ENCODE results near the gene TSPAN16.

Gene TSPAN16, protein sequence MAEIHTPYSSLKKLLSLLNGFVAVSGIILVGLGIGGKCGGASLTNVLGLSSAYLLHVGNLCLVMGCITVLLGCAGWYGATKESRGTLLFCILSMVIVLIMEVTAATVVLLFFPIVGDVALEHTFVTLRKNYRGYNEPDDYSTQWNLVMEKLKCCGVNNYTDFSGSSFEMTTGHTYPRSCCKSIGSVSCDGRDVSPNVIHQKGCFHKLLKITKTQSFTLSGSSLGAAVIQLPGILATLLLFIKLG

GRCh38 chr19:11295665-11296245 is at the start of gene TSPAN16:
Gene TSPAN16, plus strand, starts transcription at chr19:11296160. Its CDS starts 138 bp downstream, at chr19:11296298.
- FAIRE-seq (no peak), DNase-seq (ENCODE audit: insufficient read length, low spot score) (no peak)

- FAIRE-seq: no peak
- no peak for DNase-seq (ENCODE audit: insufficient read length, low spot score)
These were observed 49.0 kb upstream of the TSPAN16 start for GRCh38 chr19:11246941-11247340.

- no peak for DNase-seq (ENCODE audit: insufficient read length, low spot score)
- FAIRE-seq: no peak
These were observed 48.6 kb upstream of the TSPAN16 start for GRCh38 chr19:11247391-11247790.

DNA sequence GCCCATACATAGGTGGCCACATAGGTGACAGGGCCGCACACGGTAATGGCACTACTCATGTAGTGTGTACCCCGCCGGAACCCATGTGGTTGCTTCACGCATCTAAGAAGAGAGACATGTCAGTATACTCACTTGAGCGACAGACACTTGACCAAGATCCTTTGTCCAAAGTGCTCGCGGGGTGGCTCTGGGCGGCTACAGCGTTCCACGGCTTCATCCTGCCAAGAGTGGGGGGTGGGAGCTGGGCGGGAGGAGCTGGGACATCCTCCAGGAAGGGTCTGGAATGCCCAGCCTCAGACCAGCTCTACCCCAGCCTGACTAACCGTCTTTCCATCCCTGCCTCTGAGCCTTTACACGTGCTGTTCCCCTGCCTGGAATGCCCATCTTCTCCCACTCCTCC is 48.0 kb upstream of the TSPAN16 start:
- DNase-seq (ENCODE audit: insufficient read length, low spot score) (no peak), FAIRE-seq (no peak)

- no peak for FAIRE-seq
- no peak for DNase-seq (ENCODE audit: insufficient read length, low spot score)
These were observed 47.1 kb upstream of the TSPAN16 start for GRCh38 chr19:11248852-11249251.

DNA sequence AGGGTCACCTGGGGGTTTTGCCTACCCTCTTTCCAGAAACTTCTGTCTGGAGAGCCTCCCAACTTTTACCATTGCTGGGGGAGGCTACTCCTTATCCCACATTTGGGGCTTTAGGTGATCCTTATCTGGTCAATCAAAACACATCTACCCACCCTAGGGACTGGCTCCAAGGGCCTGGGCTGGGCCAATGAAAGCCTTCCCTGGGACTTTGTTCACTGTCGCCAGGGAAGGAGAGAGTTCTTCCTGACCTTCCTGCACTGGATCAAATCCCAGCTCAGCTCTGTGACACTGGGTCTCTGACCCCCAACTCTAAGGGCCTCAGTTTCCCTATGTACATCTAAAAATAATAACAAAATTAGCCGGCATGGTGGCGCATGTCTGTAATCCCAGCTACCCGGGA is 44.7 kb upstream of the TSPAN16 start:
- no peak for DNase-seq (ENCODE audit: insufficient read length, low spot score)
- FAIRE-seq: no peak

GRCh38 chr19:11251650-11252314 is 44.2 kb upstream of the TSPAN16 start:
- DNase-seq (ENCODE audit: insufficient read length, low spot score) (no peak), FAIRE-seq (no peak)

DNA sequence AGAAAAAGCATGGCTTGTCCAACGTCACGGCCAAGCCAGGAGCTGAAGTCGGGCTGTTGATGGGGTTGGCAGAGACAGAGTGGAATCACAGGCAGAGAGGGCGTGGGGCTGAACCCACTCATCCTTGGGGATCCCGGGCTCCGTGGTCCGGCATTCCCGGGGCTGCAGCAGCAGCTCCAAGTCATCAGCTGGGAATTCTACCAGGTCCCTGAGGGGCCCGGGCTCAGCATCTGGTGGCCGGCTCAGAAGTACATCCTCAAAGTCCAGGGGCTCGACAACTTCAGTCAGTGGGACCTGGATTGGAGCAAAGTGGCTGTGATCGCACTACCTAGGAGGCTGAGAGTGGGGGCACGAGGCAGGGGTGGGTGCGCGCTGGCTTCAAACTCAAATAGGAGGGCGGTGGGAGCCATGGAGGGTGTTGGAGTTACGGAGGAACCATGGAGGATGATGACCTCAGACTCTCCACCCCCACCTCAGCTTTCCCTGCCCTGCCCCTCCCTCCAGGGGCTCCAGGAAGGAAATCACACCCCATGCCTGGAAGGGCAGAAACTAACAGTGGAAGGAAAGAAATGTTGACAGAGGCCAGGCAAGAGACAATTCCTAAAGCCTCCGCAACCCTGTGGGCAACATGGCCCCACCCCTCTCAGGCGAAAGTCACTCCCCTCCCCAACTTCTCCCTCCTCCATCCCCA is 43.1 kb upstream of the TSPAN16 start:
- no peak for FAIRE-seq
- no peak for DNase-seq (ENCODE audit: insufficient read length, low spot score)

DNA sequence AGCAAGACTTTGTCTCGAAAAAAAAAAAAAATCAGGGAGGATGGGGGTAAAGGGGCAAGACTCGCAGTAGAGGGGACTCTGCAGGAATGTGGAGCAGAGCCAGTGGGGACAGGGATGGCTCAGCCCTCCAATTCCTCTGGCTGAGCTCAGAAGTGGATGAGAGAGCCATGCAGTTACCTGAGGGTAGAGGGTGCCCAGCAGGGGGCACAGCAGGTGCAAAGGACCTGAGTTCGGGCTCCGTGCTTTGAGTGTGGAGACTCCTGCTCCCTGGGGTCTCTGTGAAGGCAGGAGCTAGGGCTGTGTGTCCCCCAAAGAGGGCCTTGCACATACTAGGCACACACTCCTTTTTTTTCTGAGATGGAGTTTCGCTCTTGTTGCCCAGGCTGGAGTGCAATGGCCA is 41.3 kb upstream of the TSPAN16 start:
- FAIRE-seq: no peak
- no peak for DNase-seq (ENCODE audit: insufficient read length, low spot score)

DNA sequence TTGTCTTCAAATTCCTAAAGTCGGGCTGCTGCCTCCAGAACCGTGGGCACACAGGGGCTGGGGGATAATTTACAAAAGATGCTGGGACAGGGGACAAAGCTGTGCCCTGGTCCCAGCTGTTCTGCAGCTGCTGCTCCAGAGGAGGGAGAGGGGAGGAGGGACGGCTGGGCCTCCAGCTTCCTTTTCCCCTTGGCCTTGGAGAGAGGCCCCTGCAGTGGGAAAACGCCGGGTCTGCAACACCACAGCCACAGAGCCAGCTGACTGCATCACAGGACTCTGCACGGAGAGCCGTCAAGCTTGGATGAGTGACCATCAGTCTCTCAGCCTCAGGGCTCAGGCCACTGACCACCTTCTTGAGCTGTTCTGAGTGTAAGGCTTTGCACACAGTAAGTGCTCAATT is 39.8 kb upstream of the TSPAN16 start:
- FAIRE-seq (no peak), DNase-seq (ENCODE audit: insufficient read length, low spot score) (no peak)

- FAIRE-seq (no peak), DNase-seq (ENCODE audit: insufficient read length, low spot score) (no peak)
These were observed 38.0 kb upstream of the TSPAN16 start for GRCh38 chr19:11257846-11258380.

DNA sequence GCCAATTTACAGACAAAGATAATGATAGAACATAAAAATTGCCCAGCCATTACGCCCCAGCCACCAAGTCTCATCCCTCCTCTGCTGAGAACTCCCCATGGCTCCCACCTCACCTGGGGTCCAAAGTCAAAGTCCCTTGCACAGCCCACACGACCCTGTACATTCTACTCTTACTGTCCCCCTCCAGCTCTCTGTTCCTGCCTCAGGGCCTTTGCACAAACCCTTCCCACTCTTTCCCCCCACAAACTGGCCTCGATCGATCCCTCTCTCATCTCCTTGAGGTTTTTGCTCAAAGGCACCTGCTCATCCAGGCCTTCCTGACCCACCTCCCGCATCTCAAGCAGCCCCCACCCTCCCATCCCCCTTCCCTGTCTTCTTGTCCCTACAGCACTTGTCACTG is 35.0 kb upstream of the TSPAN16 start:
- no peak for FAIRE-seq
- no peak for DNase-seq (ENCODE audit: insufficient read length, low spot score)

- no peak for FAIRE-seq
These were observed 34.5 kb upstream of the TSPAN16 start for GRCh38 chr19:11261431-11261970.

GRCh38 chr19:11261971-11262839 is 33.8 kb upstream of the TSPAN16 start, which contains the start of gene DOCK6:
Gene DOCK6, minus strand, starts transcription at chr19:11262524. Its CDS starts 84 bp downstream, at chr19:11262440.
- DNase-seq (ENCODE audit: insufficient read length, low spot score) (peak; percentile 41), FAIRE-seq (no peak)

More at GRCh38 chr19:11261431-11261970, 34.5 kb upstream of the TSPAN16 start:
- DNase-seq (ENCODE audit: insufficient read length, low spot score): no peak

DNA sequence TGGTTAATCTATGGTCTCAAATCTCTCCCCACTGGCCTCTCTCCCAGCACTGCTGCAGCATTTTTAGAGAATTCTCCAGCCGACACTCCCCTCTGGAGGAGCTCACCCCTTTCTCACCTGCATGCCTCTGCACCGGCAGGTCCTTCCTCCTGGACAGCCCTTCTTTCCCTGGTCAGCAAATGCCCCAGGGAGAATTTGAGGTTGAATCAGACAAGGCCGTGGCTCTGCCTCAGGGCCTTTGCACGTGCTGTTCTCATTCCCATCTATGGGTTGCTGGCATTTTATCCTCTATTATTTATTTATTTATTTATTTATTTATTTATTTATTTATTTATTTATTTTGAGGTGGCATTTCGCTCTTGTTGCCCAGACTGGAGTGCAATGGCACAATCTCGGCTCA is 32.2 kb upstream of the TSPAN16 start:
- DNase-seq (ENCODE audit: insufficient read length, low spot score): no peak
- no peak for FAIRE-seq

DNA sequence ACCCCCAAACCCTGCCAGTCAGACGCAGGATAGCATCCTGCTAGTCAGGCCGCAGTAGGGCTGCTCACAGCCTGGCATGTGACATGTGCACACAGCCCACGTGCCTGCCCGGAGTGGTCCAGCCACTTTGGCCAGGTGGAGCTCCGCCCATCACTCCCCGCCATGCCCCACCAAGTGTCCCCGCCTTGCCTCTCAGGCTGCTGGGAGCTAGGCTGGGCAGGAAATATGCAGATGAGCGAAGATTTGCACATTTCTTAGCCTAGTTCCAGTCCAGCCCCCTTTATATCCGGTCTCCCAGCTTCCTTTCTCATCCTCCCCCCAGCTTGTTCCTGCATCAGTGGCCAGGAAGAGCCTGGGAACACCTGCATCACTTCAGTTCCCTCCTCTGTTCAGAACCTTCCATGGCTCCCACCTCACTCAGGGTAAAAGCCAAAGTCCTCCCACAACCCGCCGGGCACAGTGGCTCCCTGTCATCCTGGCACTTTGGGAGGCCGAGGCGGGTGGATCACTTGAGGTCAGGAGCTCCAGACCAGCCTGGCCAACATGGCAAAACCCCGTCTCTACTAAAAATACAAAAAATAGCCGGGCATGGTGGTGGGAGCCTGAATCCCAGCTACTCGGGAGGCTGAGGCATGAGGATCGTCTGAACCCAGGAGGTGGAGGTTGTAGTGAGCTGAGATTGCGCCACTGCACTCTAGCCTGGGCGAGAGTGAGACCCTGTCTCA is 31.3 kb upstream of the TSPAN16 start:
- DNase-seq (ENCODE audit: insufficient read length, low spot score) (no peak), FAIRE-seq (no peak)

DNA sequence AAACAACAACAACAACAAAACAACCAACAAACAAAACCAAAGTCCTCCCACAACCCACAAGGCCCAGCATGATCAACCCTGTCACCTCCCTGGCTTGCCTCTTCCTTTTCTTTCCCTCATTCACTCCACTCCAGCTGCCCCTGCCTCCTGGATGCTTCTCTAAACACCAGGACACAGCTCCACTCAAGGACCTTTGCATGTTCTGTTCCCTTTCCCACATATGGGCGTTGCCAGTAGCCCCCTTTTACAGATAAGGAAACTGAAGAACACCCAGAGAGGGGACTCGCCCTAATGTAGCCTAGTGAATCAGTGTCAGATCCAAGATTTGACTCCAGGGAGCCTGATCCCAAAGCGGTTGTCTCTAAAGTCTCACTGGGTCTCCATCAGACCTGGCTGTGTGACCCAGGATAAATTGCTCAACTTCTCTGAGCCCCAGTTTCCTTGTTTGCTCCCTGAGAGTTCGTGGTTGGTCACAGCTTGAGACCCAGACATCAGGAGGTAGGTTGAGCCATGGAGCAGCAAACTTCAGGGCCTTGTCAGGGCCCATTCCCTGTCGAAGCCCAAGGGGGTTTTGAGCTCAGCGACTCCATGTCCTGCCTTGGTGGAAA is 30.7 kb upstream of the TSPAN16 start:
- DNase-seq (ENCODE audit: insufficient read length, low spot score): no peak
- FAIRE-seq: no peak

- FAIRE-seq (no peak), DNase-seq (ENCODE audit: insufficient read length, low spot score) (no peak)
These were observed 30.1 kb upstream of the TSPAN16 start for GRCh38 chr19:11265785-11266236.
